Activated CD8-positive, alpha-beta memory T cell treated with anti-CD3 and anti-CD28 coated beads, Interleukin-2, amount 50 U/mL, for 1 hour (primary cell): ENCODE measurements around the gene SDSL.

Experiments
- DNase-seq: peaks from one replicate; pipeline ENCODE4 v3.0.0-alpha.2; 2020; ENCODE audit errors: extremely low read depth

The SDSL gene

DNA sequence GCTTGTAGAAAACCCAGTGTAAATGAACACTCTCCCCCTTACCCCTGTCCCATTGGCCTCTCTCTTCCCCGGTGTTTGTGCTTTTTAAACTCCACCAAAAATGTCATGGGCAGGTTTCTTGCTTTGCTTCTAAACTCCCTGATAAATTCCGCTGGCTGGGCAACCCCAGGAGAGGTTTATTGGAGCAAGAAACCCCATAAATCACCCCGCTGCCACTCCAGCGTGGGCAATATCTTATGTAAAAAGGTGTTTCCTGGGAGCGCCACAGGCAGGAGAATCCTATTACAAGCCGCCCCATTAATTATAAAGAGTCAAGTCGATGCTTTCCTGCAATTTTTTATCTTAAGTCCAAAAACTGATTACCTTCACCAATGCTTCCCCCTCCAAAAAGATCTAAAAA, 26.7 kb downstream of the SDSL start:
- no peak for DNase-seq

GRCh38 chr12:113449299-113449698, 27.1 kb downstream of the SDSL start:
- no peak for DNase-seq

GRCh38 chr12:113449839-113450238, 27.7 kb downstream of the SDSL start:
- no peak for DNase-seq

DNA sequence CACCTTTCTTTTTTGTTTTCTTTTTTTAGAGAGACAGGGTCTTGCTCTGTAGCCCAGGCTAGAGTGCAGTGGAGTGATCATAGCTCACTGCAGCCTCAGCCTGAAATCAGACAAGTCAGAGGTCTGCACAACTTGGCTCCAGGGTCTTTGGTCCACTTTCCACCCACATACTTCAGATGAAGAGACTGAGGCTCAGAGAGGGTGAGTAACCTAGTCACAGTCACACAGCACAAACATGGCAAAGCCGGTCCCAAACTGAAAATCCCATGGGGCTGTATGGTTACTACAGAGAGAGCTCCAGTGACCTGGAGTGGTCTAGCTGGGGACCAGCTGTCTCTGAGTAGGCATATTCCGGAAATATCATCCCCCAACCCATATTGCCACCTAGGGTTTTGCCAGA, 30.3 kb downstream of the SDSL start:
- DNase-seq: no peak

GRCh38 chr12:113453330-113453729, 31.1 kb downstream of the SDSL start:
- DNase-seq: no peak

- DNase-seq: no peak
Observed at GRCh38 chr12:113456199-113456598, 34.0 kb downstream of the SDSL start.

GRCh38 chr12:113456761-113457160, 34.6 kb downstream of the SDSL start:
- DNase-seq: no peak

DNA sequence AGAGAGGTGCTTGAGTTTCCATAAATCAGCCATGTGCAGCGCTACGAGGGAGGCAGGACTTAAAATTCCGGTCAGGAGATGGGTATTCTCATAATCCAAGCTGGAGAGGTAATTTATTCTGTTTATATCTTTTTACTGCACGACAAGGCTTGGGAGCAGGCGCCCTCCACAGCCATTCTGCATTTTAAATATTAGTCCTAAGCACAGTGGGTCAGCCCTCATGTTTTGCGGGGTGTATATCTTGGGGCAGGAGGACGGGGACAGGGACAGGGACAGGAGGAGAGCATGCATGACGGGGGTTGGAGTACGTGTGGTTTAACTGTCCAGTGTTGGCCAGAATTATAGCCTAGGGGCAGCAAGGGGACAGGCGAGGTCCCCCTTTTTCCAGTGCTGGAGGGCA, 35.0 kb downstream of the SDSL start:
- DNase-seq: no peak

- no peak for DNase-seq
Observed at GRCh38 chr12:113457710-113458109, 35.5 kb downstream of the SDSL start.

DNA sequence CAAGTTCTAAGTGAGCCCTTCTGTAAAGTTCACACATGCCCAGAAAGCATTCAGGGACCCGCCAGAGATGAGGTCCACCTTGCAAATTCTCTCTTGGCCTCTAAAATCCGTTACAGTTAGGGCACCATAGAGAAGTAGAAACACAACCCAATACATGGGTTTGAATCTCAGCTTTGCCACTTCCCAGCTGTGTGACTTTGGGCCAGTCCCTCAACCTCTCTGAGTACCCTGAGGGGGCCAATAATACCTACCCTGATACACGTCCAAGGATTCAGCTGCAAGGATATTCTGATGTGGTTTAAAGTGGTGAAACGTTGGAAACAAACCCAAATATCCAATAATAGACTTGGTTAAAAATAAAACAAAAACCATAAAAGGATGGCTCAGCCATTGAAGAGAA, 37.8 kb downstream of the SDSL start:
- no peak for DNase-seq

DNA sequence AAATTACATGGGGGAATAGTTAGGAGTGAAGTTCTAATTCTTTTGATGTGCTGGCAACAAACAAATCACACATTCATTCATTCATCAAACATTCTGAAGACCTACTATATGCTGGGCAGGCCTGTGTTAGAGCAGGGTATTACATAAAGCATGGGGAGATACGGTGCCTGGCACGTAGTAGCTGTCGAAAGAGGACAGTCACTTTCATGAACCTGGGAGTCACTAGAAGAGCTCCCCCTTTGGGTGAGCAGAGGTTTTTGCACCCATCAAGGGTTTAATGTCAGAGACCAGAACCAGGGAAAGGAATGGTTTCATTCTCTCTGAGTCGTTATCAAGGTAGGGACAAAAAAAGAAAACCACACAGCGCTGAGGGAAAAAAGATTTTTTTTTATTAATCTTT, 39.5 kb downstream of the SDSL start:
- no peak for DNase-seq

DNA sequence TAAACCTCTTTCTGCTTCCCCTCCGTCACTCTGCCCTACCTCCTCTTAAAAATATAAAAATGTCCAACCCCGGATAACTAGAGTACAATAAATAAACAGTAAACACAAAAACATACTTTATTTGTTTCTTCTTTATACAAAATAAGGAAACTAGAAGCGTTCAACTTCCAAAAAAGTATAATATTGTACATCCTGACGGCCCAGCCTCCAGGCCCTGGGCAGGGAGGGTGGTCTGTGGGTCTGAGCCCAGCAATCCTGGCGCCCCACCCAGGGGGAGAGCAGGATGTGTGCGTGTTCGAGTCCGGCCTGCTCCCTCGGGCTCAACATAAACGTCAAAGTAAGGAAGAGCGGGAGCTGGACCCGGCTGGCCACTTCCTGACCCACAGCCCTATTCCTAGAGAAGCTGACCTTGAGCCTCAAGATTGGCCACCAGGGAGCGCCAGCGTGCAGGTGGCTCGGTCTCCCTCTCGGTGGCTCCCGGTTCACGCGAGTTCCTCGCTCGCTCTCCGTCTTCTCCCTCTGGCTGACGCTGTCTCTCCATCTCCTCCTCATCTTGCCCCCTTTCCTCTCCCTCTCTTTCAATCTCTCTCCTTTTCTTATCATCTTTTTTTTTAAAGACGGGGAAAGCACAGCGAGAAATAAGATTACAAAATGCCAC, 40.1 kb downstream of the SDSL start:
- no peak for DNase-seq

DNA sequence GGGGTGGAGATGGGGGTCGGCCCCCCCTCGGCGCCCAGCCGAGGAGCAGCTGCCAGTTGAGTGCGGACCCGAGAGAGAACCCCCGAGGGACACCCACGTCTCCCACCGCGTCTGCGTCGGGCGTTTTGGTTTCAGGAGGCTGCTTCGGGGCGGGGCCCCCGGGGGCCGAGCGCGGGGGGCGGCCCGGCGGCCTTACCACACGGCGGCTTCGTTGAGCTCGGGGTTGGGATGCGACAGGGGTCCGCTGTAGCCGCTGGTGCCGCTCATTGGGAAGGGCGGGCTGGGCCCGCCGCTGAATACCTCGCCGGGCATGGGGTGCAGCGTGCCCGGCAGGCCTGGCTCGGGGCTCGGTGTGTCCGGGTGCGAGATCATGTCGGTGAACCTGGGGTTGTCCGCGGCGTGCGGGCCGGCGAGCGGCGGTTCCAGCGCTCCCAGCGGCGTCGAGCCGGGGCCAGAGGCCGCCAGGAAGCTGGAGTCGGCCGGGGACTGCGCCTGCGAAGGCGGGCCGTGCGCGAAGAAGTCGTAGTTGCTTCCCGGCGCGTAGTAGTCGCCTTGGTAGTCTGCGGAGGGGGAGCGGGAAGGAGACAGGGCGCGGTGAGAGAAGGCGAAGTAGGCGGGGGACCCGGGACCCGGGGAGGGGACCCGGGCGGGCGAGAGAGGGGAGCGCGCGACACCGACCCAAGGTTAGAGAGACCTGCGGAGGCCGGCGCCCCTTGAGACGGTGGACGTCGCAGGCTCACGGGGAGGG, 41.0 kb downstream of the SDSL start:
- DNase-seq: no peak

DNA sequence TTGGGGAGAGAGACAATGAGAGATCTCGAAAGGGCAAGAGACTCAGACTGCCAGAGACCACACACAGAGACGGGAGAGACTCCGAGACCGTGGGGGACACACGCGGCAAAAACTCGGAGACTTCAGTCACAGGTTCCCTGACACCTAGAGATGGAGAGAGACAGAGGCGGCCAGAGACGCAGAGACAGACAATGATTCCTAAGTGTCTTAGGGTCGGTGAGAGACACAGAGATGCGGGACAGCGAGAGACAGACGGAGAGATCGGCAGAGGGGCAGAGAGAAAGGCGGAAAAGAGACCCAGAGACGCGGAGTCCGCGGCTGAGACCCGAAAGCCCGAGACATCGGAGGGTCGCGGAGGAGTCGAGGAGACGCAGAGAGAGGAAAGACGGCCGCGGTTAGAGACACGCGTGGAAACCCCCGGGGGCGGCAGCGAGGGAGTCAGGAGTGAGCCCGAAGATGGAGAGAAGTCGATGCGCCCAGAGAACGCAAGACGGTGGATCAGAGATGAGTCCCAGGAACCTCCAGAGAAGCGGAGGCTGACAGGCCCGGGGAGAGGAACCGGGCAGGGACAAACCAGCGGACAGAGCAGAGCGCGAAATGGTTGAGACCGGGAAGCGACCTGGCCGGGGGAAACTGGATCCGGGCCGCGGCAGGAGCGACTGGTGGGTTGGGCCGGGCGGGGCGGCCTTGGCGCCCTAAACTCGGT, 41.7 kb downstream of the SDSL start:
- no peak for DNase-seq

DNA sequence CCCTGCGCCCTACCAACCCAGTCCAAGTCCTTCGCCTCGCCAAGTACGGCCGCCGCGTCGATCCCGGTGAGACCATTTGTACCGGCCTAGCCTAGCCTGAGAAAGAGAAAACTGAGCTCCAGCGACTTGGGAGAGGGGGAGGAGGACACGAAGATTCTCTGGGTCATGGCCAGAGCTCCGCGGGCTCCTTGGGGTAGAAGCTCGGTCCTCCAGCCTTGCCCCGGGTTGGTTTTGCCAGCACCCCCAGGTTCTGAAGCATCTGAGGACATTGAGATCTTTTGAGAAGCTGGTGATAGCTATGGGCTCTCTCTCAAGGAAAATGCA, 42.2 kb downstream of the SDSL start:
- no peak for DNase-seq

DNA sequence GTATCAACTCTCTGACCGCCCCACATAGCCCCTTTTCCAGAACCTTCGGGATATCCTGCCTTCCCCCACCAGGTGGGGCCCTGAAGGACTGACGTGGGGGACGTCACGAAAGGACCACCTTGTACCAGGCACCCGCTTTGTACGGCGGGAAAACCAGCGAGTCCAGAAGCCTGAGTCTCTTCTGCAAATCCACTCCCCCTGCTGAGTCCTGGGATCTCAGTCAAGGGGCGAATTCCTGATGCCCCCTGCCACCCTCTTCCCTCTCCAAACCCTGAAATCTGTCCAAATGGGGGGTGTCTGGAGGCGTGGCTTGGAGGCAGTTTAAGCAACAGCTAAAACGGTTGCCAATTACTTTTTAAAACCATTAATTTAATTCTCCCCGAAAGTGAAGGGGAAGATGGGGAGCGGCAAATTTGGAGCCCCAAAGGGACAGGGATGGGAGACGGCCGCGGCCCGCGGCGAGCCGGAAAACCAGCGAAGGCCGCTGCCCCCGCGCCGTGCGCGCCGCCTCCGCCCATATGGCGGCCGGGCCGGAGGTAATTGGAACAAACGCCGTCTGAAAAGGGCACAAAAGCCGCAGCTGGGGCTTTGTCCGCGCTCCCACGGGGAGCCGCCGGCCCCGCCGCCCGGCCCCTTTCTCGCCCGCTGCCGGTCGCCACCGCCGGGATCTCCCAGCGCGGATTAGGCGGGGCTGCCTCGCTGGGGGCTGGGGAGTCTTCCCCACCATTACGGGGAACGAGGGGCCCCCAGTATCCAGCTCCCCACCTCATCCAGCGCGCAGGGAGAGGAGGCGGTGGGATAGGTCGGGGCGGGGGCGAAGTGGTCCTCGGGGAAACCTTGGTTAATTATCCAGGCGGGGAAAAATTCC, 42.9 kb downstream of the SDSL start:
- no peak for DNase-seq

GRCh38 chr12:113465808-113466453, 43.8 kb downstream of the SDSL start:
- DNase-seq: no peak

DNA sequence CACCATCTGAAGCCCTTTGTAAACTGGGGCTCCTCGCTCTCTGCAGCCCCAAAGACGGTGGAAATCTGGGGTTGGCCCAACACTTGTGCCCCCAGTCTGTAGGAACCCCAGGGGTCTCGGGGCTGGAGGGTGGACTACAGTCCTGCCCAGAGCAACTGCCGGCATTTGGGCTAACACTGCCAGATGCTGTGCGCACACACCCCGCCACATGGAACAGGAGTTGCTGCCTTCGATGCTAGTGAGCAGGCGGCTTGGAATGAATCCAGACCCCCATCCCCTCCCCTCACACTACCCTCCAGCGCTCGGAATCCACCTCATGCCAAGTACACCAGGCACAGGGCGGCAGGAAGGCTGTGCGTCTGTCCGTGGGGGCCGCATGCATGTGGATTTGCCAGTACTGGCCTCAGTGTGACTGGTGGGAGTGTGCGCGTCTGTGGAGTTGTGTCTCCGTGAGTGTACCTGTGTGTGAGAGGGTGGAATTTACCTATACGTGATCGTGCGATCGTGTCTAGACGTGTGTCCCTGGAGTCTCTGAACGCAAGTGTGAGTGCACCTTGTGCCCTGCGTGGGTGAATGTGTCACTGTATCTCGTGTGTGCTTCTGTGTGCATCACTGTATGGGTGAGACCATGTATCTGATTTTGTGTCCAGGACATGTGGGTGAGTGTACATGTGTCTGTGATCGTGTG, 44.4 kb downstream of the SDSL start:
- DNase-seq: no peak

- no peak for DNase-seq
Observed at GRCh38 chr12:113467142-113467501, 44.9 kb downstream of the SDSL start.

- no peak for DNase-seq
Observed at GRCh38 chr12:113467502-113468364, 45.6 kb downstream of the SDSL start.
